IMR-90 (cell line): ENCODE results near the gene ANKRD53. TPM values are rescaled to one million over a fixed set of nuclear protein-coding genes. Genes with fewer than 3 reads are reported as not detected.

Source experiments
- ATAC-seq: fragments of 200-7000 bp; cut with Tn5 transposase; 2 replicates; pipeline ENCODE4 v1.9.1; 2020; ENCODE audit warnings: low read depth, mild to moderate bottlenecking, moderate library complexity
- BruUV-seq: library from RNA; stranded (reverse); fragments of 400-500 nt; replicated peaks from 2 replicates; lab custom pipeline; 2021; lab: Mats Ljungman, UMichigan
- CTCF ChIA-PET: fragments of 300-600 bp; formaldehyde crosslinking; extraction: SDS; loops from one replicate; lab custom pipeline; 2021; ENCODE audit warnings: antibody characterized with exemption; lab: Yijun Ruan, JAX
- POLR2A ChIA-PET: fragments of 300-600 bp; sonication (Branson Sonifier 250); formaldehyde crosslinking; loops from one replicate; lab custom pipeline; 2022; ENCODE audit warnings: antibody characterized with exemption; ENCODE audit not compliant: unreplicated experiment; lab: Charles Lee
- DNase-seq: peaks from one replicate; pipeline ENCODE4 v3.0.0; 2013
- H2AFZ ChIP-seq: replicated peaks from 2 replicates; pipeline ENCODE3; 2013; ENCODE audit warnings: low read length, mild to moderate bottlenecking; ENCODE audit not compliant: poor library complexity
- H2AK5ac ChIP-seq: 2 replicates; pipeline ENCODE4 v1.6.1; 2013; ENCODE audit warnings: low read depth, low read length, inconsistent platforms
- H2AK9ac ChIP-seq: replicated peaks from 2 replicates; pipeline ENCODE3; 2013; ENCODE audit warnings: mild to moderate bottlenecking, low read depth, low read length, moderate library complexity; ENCODE audit not compliant: poor library complexity
- H2BK120ac ChIP-seq: 2 replicates; pipeline ENCODE4 v1.6.1; 2013; ENCODE audit warnings: low read depth, low read length, inconsistent platforms
- H2BK15ac ChIP-seq: 3 replicates; pipeline ENCODE4 v1.6.1; 2013; ENCODE audit warnings: low read depth, low read length, inconsistent platforms
- H2BK20ac ChIP-seq: 2 replicates; pipeline ENCODE4 v1.6.1; 2013; ENCODE audit warnings: low read depth, mild to moderate bottlenecking, inconsistent platforms, low read length, moderate library complexity
- H2BK5ac ChIP-seq: 2 replicates; pipeline ENCODE4 v1.6.1; 2013; ENCODE audit warnings: mild to moderate bottlenecking, low read depth, low read length, inconsistent platforms; ENCODE audit not compliant: poor library complexity, severe bottlenecking
- H3K14ac ChIP-seq: replicated peaks from 2 replicates; pipeline ENCODE4 v1.6.1; 2013; ENCODE audit warnings: low read depth, low read length, inconsistent platforms
- H3K18ac ChIP-seq: 2 replicates; pipeline ENCODE4 v1.6.1; 2013; ENCODE audit warnings: low read depth, low read length, control low read depth
- H3K23ac ChIP-seq: 2 replicates; pipeline ENCODE4 v1.6.1; 2013; ENCODE audit warnings: low read depth, low read length, inconsistent platforms
- H3K27ac ChIP-seq: 2 replicates; pipeline ENCODE4 v1.5.1; 2013; ENCODE audit warnings: mild to moderate bottlenecking, control low read depth, low read length; ENCODE audit not compliant: insufficient read depth
- H3K27me3 ChIP-seq: 2 replicates; pipeline ENCODE4 v1.6.1; 2013; ENCODE audit warnings: low read length; ENCODE audit not compliant: control insufficient read depth, insufficient read depth
- H3K36me3 ChIP-seq: 2 replicates; pipeline ENCODE4 v1.6.1; 2013; ENCODE audit warnings: low read length, mixed read lengths; ENCODE audit not compliant: control insufficient read depth, insufficient read depth
- H3K4ac ChIP-seq: 2 replicates; pipeline ENCODE4 v1.6.1; 2013; ENCODE audit warnings: low read depth, low read length, inconsistent platforms
- H3K4me1 ChIP-seq: 2 replicates; pipeline ENCODE4 v1.6.1; 2013; ENCODE audit warnings: low read length, mixed read lengths; ENCODE audit not compliant: control insufficient read depth, insufficient read depth
- H3K4me2 ChIP-seq: 2 replicates; pipeline ENCODE4 v1.6.1; 2013; ENCODE audit warnings: low read depth, mild to moderate bottlenecking, control low read depth, low read length, moderate library complexity
- H3K4me3 ChIP-seq: 2 replicates; pipeline ENCODE4 v1.5.1; 2013; ENCODE audit warnings: low read depth, mild to moderate bottlenecking, control low read depth, low read length, moderate library complexity; ENCODE audit not compliant: insufficient read depth
- H3K56ac ChIP-seq: 2 replicates; pipeline ENCODE4 v1.6.1; 2013; ENCODE audit warnings: low read length, inconsistent platforms; ENCODE audit not compliant: insufficient read depth; ENCODE audit errors: extremely low read depth
- H3K79me1 ChIP-seq, 2 experiments: 2 replicates each; pipeline ENCODE4 v1.6.1; 2013; ENCODE audit warnings: low read length in 2 of 2, inconsistent platforms in 1 of 2, low read depth in 1 of 2
- H3K9ac ChIP-seq: 2 replicates; pipeline ENCODE4 v1.6.1; 2013; ENCODE audit warnings: low read depth, low read length, control low read depth
- H3K9me1 ChIP-seq: 2 replicates; pipeline ENCODE4 v1.6.1; 2013; ENCODE audit warnings: low read length, inconsistent platforms; ENCODE audit not compliant: insufficient read depth
- H3K9me3 ChIP-seq: 2 replicates; pipeline ENCODE4 v1.6.1; 2013; ENCODE audit warnings: low read length; ENCODE audit not compliant: control insufficient read depth, insufficient read depth
- H4K20me1 ChIP-seq: 2 replicates; pipeline ENCODE4 v1.6.1; 2013; ENCODE audit warnings: low read length, inconsistent platforms; ENCODE audit not compliant: insufficient read depth
- H4K5ac ChIP-seq: 2 replicates; pipeline ENCODE4 v1.6.1; 2013; ENCODE audit warnings: mild to moderate bottlenecking, low read depth, low read length, control low read depth
- H4K8ac ChIP-seq, 2 experiments: 2 replicates each; pipeline ENCODE4 v1.6.1; 2013; ENCODE audit warnings: low read depth in 2 of 2, low read length in 2 of 2, control low read depth in 1 of 2, inconsistent platforms in 1 of 2
- H4K91ac ChIP-seq: 2 replicates; pipeline ENCODE4 v1.6.1; 2013; ENCODE audit warnings: low read depth, low read length, inconsistent platforms; ENCODE audit not compliant: insufficient read depth
- BHLHE40 ChIP-seq: fragments of 150-350 bp; IDR thresholded peaks from 2 replicates; pipeline ENCODE4 v1.6.1; 2016; ENCODE audit warnings: mild to moderate bottlenecking, low read depth, low read length
- CEBPB ChIP-seq: IDR thresholded peaks from 2 replicates; pipeline ENCODE4 v1.6.1; 2012; ENCODE audit warnings: low read depth, low read length, improper control_type of control experiment
- MAFK ChIP-seq: IDR thresholded peaks from 2 replicates; pipeline ENCODE4 v1.6.1; 2012; ENCODE audit warnings: low read depth, low read length, improper control_type of control experiment
- MAZ ChIP-seq: IDR thresholded peaks from 2 replicates; pipeline ENCODE4 v1.6.1; 2012; ENCODE audit warnings: low read depth, mild to moderate bottlenecking, low read length, improper control_type of control experiment, moderate library complexity, borderline replicate concordance
- MXI1 ChIP-seq: IDR thresholded peaks from 2 replicates; pipeline ENCODE4 v1.6.1; 2012; ENCODE audit warnings: low read depth, mild to moderate bottlenecking, low read length, moderate library complexity, borderline replicate concordance
- NFE2L2 ChIP-seq: fragments of 150-350 bp; IDR thresholded peaks from 2 replicates; pipeline ENCODE4 v1.6.1; 2016; ENCODE audit warnings: low read depth, mild to moderate bottlenecking, low read length
- POLR2A ChIP-seq: IDR thresholded peaks from 2 replicates; pipeline ENCODE4 v1.6.1; 2012; ENCODE audit warnings: mild to moderate bottlenecking, low read depth, low read length
- RCOR1 ChIP-seq: IDR thresholded peaks from 2 replicates; pipeline ENCODE4 v1.6.1; 2012; ENCODE audit warnings: mild to moderate bottlenecking, low read length, improper control_type of control experiment; ENCODE audit not compliant: insufficient replicate concordance
- RFX5 ChIP-seq: IDR thresholded peaks from 2 replicates; pipeline ENCODE4 v1.8.0; 2012; ENCODE audit warnings: low read depth, mild to moderate bottlenecking, low read length, moderate library complexity
- SMC3 ChIP-seq: fragments of 150-350 bp; IDR thresholded peaks from 2 replicates; pipeline ENCODE4 v1.6.1; 2016; ENCODE audit warnings: low read depth, mild to moderate bottlenecking, antibody characterized with exemption, low read length, moderate library complexity
- WGBS, 2 experiments: methylation state at CpG; one replicate each; pipeline versions ENCODE4 v1.1.5 to v1.1.7; 2013; ENCODE audit warnings: missing lambda C conversion rate in 2 of 2; ENCODE audit not compliant: insufficient read length in 1 of 2; ENCODE audit errors: extremely low coverage in 2 of 2; 5-methylcytosine and 5-hydroxymethylcytosine counted together
- dilution Hi-C: fragments of 300-500 bp; cut with HindIII; formaldehyde crosslinking; loops from one replicate; pipeline ENCODE4 v1.14.3; 2018; ENCODE audit warnings: low sequenced_read_pairs; ENCODE audit not compliant: unreplicated experiment
- in situ Hi-C: fragments of 300-500 bp; cut with MboI; formaldehyde crosslinking; loops from 3 replicates; pipeline ENCODE4 v1.14.3; 2019; ENCODE audit warnings: low sequenced_read_pairs, inconsistent platforms, mixed read lengths
- intact Hi-C: fragments of 100-400 bp; cut with micrococcal nuclease; formaldehyde crosslinking; loops from 2 replicates; pipeline ENCODE4 v1.10.0; 2022
- polyA plus RNA-seq, 3 experiments: library from polyadenylated mRNA; depleted of rRNA; stranded (reverse); fragments of >200 nt; gene quantifications; 2 replicates each; pipeline ENCODE4 v1.2.3, GENCODE V29; 2012; ENCODE audit warnings: low replicate concordance in 1 of 3
- total RNA-seq: library from RNA; depleted of rRNA; stranded (reverse); fragments of >200 nt; gene quantifications from 2 replicates; pipeline ENCODE4 v1.2.3, GENCODE V29; 2012
- TF ChIP-seq, protein P1 (sequence below): fragments of 150-350 bp; IDR thresholded peaks from 2 replicates; pipeline ENCODE4 v1.6.1; 2017; ENCODE audit warnings: mild to moderate bottlenecking, antibody characterized with exemption, low read length, low read depth
- TF ChIP-seq, protein P2 (sequence below): fragments of 150-350 bp; IDR thresholded peaks from 2 replicates; pipeline ENCODE4 v1.6.1; 2016; ENCODE audit warnings: low read depth, mild to moderate bottlenecking, low read length, moderate library complexity, borderline replicate concordance

The ANKRD53 gene
- total and polyA plus RNA-seq, 2 of the 4 experiments (the other 2 are of a cell fraction): 0.54 to 1.0 TPM

DNA sequence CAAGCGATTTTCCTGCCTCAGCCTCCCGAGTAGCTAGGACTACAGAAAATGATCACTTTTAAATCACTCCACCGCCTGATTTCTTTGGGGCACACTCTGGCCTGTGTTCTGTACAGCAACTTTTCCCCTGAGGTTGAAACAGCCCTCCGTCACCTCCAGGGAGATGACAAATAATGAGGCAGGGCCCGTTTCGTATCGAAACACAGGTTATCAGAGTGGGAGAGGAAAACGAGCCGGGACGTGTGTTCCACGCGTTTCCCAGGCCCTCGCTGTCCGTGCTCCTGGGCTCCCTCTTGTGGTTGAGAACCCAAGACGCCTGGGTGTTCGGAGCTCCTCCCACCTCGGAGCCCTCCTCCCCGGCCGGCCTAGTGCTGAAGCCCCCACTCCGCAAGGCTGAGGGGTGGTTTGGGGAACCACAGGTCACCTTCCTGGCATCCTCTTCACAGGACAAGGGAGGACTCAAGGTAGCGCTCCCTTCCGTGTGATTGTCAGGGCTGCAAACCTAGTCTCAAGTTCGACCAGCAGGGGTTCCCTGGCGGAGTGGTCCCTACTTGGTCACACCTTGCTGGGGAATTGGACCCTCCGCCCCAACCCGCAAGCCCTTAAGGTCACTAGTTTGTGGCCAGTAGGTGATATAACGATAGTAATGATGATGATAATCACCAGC is 30.0 kb upstream of the ANKRD53 start (continued):
- no peak for TF ChIP-seq MAFK
- TF ChIP-seq MXI1: peak; percentile 38; the same call in 1 of the 2 replicates

DNA sequence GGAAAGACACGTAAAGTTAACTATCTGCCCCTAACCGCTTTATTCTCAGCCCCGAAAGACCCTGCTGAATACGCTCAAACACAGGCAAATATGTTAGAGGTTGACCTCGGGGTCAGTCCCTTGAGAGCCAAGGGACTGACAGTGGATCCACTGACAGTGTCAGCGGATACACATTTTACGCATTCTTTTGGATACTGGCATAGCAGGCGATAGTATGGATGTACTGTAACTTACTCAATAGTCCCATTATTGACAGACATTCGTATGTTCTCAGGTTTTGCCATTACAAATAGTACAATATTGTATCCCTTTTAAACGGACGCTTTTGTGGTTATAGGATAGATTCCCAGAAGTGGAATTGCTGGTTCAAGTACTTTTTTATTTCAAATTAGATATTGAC is 29.3 kb upstream of the ANKRD53 start:
- Histone ChIP-seq H4K8ac (no peak overlapping the region), H3K9me3 (no peaks in the 10 kb centered on the region), H3K14ac (no peak overlapping the region), H2BK20ac (no peak overlapping the region), H3K4ac (no peak overlapping the region), H3K18ac (no peak overlapping the region), H3K79me1 (0 out of 4 replicates have a peak, but pooled peaks cover 0 to 4% of the 10 kb centered on the region in 2 experiments), H3K4me1 (peaks cover 4% of the 10 kb centered on the region), H2AFZ (no peak overlapping the region), H3K56ac (no peak overlapping the region), H3K36me3 (no peaks in the 10 kb centered on the region), H4K20me1 (no peaks in the 10 kb centered on the region), H3K9ac (no peak overlapping the region), H2BK120ac (no peak overlapping the region), H3K4me3 (no peak overlapping the region), H2BK15ac (no peak overlapping the region), H3K4me2 (no peak overlapping the region), H4K5ac (no peak overlapping the region), H2AK5ac (no peak overlapping the region), H3K27me3 (no peaks in the 10 kb centered on the region), H2BK5ac (no peak overlapping the region), H4K91ac (no peak overlapping the region), H3K9me1 (peaks cover 7% of the 10 kb centered on the region; the same call in 1 of the 2 replicates), H3K27ac (no peak overlapping the region), H2AK9ac (no peak overlapping the region), H3K23ac (no peak overlapping the region)
- ChIA-PET CTCF (interaction anchor here (0.9 to 2.1 kb wide), 22 partner anchors 10 to 645 kb away, joined by 3 to 22 read pairs (median 6); partner anchors contain the start of gene ANKRD53), POLR2A (interaction anchor here (0.6 kb wide), 1 partner anchor 813 kb away, joined by 6 read pairs; no protein-coding TSS in a partner anchor)
- BruUV-seq: no TSS peak
- DNase-seq (no peak), ATAC-seq (no peak)
- 80% methylated on average over 1 of the region's 11 CpGs; no CpG with 5 or more reads in 1 of the 2 experiments for WGBS, 2 experiments
- dilution Hi-C loops: no loop called here
- intact Hi-C loops: no loop called here
- in situ Hi-C loops: loop anchor here (5.0 kb wide), 1 partner anchor 82 kb away; no protein-coding TSS in a partner anchor
- TF ChIP-seq NFE2L2 (no peak), RCOR1 (no peak), POLR2A (no peak), CEBPB (no peak), SMC3 (no peak), BHLHE40 (no peak), MAZ (no peak), RFX5 (no peak), MAFK (no peak)
- TF ChIP-seq, protein P1, sequence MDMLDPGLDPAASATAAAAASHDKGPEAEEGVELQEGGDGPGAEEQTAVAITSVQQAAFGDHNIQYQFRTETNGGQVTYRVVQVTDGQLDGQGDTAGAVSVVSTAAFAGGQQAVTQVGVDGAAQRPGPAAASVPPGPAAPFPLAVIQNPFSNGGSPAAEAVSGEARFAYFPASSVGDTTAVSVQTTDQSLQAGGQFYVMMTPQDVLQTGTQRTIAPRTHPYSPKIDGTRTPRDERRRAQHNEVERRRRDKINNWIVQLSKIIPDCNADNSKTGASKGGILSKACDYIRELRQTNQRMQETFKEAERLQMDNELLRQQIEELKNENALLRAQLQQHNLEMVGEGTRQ: no peak
- TF ChIP-seq, protein P2, sequence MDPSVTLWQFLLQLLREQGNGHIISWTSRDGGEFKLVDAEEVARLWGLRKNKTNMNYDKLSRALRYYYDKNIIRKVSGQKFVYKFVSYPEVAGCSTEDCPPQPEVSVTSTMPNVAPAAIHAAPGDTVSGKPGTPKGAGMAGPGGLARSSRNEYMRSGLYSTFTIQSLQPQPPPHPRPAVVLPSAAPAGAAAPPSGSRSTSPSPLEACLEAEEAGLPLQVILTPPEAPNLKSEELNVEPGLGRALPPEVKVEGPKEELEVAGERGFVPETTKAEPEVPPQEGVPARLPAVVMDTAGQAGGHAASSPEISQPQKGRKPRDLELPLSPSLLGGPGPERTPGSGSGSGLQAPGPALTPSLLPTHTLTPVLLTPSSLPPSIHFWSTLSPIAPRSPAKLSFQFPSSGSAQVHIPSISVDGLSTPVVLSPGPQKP: no peak
